SK-N-SH treated with all-trans-retinoic acid at 6 μM for 48 hours (cell line): ENCODE results near the gene TLE2.

ENCODE experiments used
- CREB5 ChIP-seq: fragments of 250-450 bp; sonication (Bioruptor Pico); IDR thresholded peaks from 2 replicates; pipeline ENCODE4 v1.5.1; 2020; ENCODE audit warnings: low read depth, mild to moderate bottlenecking, moderate library complexity
- RARB ChIP-seq: fragments of 250-450 bp; sonication (Bioruptor Pico); IDR thresholded peaks from 2 replicates; pipeline ENCODE4 v1.8.0; 2021; ENCODE audit warnings: mild to moderate bottlenecking, moderate library complexity
- ZFP30 ChIP-seq: fragments of 450-650 bp; formaldehyde crosslinking; IDR thresholded peaks from 2 replicates; pipeline ENCODE4 v1.5.0; 2022; ENCODE audit warnings: mild to moderate bottlenecking, moderate library complexity

DNA sequence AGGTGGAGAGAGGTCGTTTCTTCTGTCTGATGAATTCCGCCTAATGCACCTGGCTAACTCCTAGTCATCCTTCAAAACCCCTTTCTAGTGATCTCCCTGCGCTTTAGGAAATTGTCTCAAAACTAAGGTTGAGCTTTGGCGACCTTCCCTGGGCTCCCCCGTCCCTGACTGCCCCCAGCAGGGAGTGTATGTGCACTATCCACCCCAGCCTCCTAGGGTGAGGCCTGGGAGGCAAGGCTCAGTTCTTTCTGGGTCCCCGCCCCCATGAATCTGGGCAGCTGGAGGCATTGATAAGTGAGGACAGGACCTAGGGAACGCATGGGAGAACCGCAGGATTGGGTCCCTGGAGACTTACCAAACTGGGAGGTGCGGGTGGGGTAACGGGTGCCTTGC is 51.3 kb downstream of the TLE2 start:
- no peak for TF ChIP-seq RARB (CRISPR knock-in tag)
- no peak for TF ChIP-seq CREB5 (CRISPR knock-in tag)
- no peak for TF ChIP-seq ZFP30
